ENCODE measurements around the gene PROCA1. TPM values are rescaled to one million over a fixed set of nuclear protein-coding genes. Genes with fewer than 3 reads are reported as not detected.

PROCA1 gene
- total RNA-seq, 1 experiment from 2014 or later, result 2.7 TPM

DNA sequence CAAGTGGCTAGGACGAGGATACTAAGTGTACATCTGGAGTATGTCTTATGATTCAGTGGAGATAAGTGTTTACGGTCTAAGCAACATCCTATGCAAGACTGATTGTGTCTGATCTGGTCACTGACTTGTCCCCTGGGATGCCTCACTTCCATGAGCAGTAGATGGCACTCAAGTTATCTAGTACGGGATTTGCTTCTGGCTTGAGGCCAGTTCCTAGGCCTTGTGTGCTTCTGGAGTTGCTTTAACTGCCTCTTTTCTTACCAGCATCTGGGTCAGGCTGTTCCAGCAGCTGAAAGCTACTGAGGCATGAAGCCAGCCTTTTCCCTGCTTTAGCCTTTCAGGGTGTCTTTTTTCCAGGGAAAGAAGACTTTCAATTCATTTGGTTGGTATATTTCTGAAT, 26.7 kb downstream of the PROCA1 start:
- Histone ChIP-seq H2AFZ (ENCODE audit: low read length) (no peak overlapping the region), H3K27ac (ENCODE audit: low read length) (no peak overlapping the region), H3K4me1 (ENCODE audit: low read length) (no peaks in the 10 kb centered on the region), H3K9me3 (ENCODE audit: low read length) (no peaks in the 10 kb centered on the region), H3K36me3 (ENCODE audit: insufficient read depth, low read length) (peaks cover 79% of the 10 kb centered on the region), H3K9me2 (replicated peaks; ENCODE audit: insufficient read depth, low read length) (no peaks in the 10 kb centered on the region), H3K4me2 (ENCODE audit: low read depth, low read length, poor library complexity, severe bottlenecking) (no peak overlapping the region), H3K4me3 (ENCODE audit: low read length) (no peak overlapping the region), H4K20me1 (ENCODE audit: insufficient read depth, low read depth, low read length) (0 out of 2 replicates have a peak, but pooled peaks cover 7% of the 10 kb centered on the region), H3K9ac (ENCODE audit: low read length) (no peak overlapping the region), H3K79me2 (ENCODE audit: low read length) (no peaks in the 10 kb centered on the region; the same call in 1 of the 2 replicates), H3K27me3 (ENCODE audit: low read length) (no peaks in the 10 kb centered on the region)
- no peak for DNase-seq

GRCh38 chr17:28682655-28683054, 29.0 kb downstream of the PROCA1 start:
- H3K4me1 ChIP-seq (ENCODE audit: low read length), result no peaks in the 10 kb centered on the region
- H3K4me3 ChIP-seq (ENCODE audit: low read length), result no peak overlapping the region
- H3K27me3 ChIP-seq (ENCODE audit: low read length), result no peaks in the 10 kb centered on the region
- H3K36me3 ChIP-seq (ENCODE audit: insufficient read depth, low read length), result peaks cover 70% of the 10 kb centered on the region
- no peak overlapping the region for H3K27ac ChIP-seq (ENCODE audit: low read length)
- no peaks in the 10 kb centered on the region for H3K79me2 ChIP-seq (ENCODE audit: low read length)
- H2AFZ ChIP-seq (ENCODE audit: low read length), result no peak overlapping the region
- no peak overlapping the region for H3K9ac ChIP-seq (ENCODE audit: low read length)
- no peaks in the 10 kb centered on the region for H3K9me2 ChIP-seq (replicated peaks; ENCODE audit: insufficient read depth, low read length)
- H4K20me1 ChIP-seq (ENCODE audit: insufficient read depth, low read depth, low read length), result no peaks in the 10 kb centered on the region
- H3K9me3 ChIP-seq (ENCODE audit: low read length), result no peaks in the 10 kb centered on the region
- DNase-seq, result no peak
- no peak overlapping the region for H3K4me2 ChIP-seq (ENCODE audit: low read depth, low read length, poor library complexity, severe bottlenecking)

DNA sequence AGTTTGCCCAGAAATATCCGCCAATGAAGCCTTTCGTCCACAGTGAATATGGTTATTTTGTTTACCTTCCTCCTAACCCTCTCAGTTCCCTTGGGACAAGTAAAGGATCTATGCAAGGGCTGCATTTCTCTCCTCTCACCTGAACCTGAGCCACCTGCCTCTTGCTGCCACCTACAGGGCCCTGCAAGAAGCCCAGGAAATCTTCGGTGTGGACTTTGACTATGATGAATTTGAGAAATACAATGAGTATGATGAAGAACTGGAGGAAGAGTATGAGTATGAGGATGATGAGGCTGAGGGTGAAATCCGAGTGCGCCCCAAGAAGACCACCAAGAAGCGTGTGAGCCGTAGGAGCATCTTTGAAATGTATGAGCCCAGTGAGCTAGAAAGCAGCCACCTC, 35.7 kb downstream of the PROCA1 start:
- DNase-seq, result peak; percentile 71
- Histone ChIP-seq H3K9me2 (replicated peaks; ENCODE audit: insufficient read depth, low read length) (no peaks in the 10 kb centered on the region), H3K4me1 (ENCODE audit: low read length) (no peaks in the 10 kb centered on the region), H4K20me1 (ENCODE audit: insufficient read depth, low read depth, low read length) (no peaks in the 10 kb centered on the region), H3K9ac (ENCODE audit: low read length) (no peak overlapping the region), H3K27me3 (ENCODE audit: low read length) (no peaks in the 10 kb centered on the region), H3K36me3 (ENCODE audit: insufficient read depth, low read length) (peaks cover 70% of the 10 kb centered on the region), H3K9me3 (ENCODE audit: low read length) (no peaks in the 10 kb centered on the region), H3K27ac (ENCODE audit: low read length) (no peak overlapping the region), H3K4me2 (ENCODE audit: low read depth, low read length, poor library complexity, severe bottlenecking) (no peak overlapping the region), H2AFZ (ENCODE audit: low read length) (no peak overlapping the region), H3K79me2 (ENCODE audit: low read length) (peaks cover 6% of the 10 kb centered on the region), H3K4me3 (ENCODE audit: low read length) (no peak overlapping the region)

- Histone ChIP-seq H3K4me2 (ENCODE audit: low read depth, low read length, poor library complexity, severe bottlenecking) (no peak overlapping the region), H3K4me1 (ENCODE audit: low read length) (no peaks in the 10 kb centered on the region), H3K9me3 (ENCODE audit: low read length) (no peaks in the 10 kb centered on the region), H3K4me3 (ENCODE audit: low read length) (no peak overlapping the region), H2AFZ (ENCODE audit: low read length) (no peak overlapping the region), H4K20me1 (ENCODE audit: insufficient read depth, low read depth, low read length) (no peaks in the 10 kb centered on the region), H3K79me2 (ENCODE audit: low read length) (peaks cover 6% of the 10 kb centered on the region), H3K36me3 (ENCODE audit: insufficient read depth, low read length) (peaks cover 67% of the 10 kb centered on the region), H3K9ac (ENCODE audit: low read length) (no peak overlapping the region), H3K27ac (ENCODE audit: low read length) (no peak overlapping the region), H3K9me2 (replicated peaks; ENCODE audit: insufficient read depth, low read length) (no peaks in the 10 kb centered on the region), H3K27me3 (ENCODE audit: low read length) (no peaks in the 10 kb centered on the region)
- DNase-seq, result no peak
Measured at GRCh38 chr17:28675490-28675889, 36.2 kb downstream of the PROCA1 start.

- Histone ChIP-seq H3K36me3 (ENCODE audit: insufficient read depth, low read length) (peaks cover 52% of the 10 kb centered on the region), H2AFZ (ENCODE audit: low read length) (no peak overlapping the region), H3K4me3 (ENCODE audit: low read length) (no peak overlapping the region), H3K27ac (ENCODE audit: low read length) (no peak overlapping the region), H3K4me2 (ENCODE audit: low read depth, low read length, poor library complexity, severe bottlenecking) (no peak overlapping the region), H3K4me1 (ENCODE audit: low read length) (peaks cover 14% of the 10 kb centered on the region), H3K9me3 (ENCODE audit: low read length) (no peaks in the 10 kb centered on the region), H4K20me1 (ENCODE audit: insufficient read depth, low read depth, low read length) (peaks cover 24% of the 10 kb centered on the region), H3K79me2 (ENCODE audit: low read length) (peaks cover 56% of the 10 kb centered on the region), H3K9me2 (replicated peaks; ENCODE audit: insufficient read depth, low read length) (no peaks in the 10 kb centered on the region), H3K9ac (ENCODE audit: low read length) (no peak overlapping the region), H3K27me3 (ENCODE audit: low read length) (no peaks in the 10 kb centered on the region)
- no peak for DNase-seq
Measured at GRCh38 chr17:28669918-28670317, 41.8 kb downstream of the PROCA1 start.

DNA sequence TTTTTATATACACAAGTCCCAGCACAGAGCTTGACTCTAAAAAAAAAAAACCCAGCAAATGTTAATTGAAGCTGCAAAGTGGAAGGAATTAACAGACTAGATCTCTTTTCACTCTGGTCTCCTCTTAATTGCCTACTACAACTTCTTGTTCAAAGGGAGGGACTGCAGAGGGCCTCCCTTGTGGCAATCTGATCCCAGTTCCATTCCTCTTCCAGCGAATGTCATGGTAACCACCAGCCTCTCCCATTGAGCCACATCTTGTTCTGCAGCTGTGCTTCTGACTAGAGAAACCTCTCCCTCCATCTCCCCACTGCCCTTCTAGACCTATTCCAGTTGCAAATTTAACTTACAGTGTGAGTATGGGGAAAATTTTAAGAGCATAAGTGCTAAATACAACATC, 43.8 kb downstream of the PROCA1 start:
- Histone ChIP-seq H3K9ac (ENCODE audit: low read length) (no peak overlapping the region), H3K4me2 (ENCODE audit: low read depth, low read length, poor library complexity, severe bottlenecking) (no peak overlapping the region), H3K9me2 (replicated peaks; ENCODE audit: insufficient read depth, low read length) (no peaks in the 10 kb centered on the region), H3K27me3 (ENCODE audit: low read length) (no peaks in the 10 kb centered on the region), H2AFZ (ENCODE audit: low read length) (no peak overlapping the region), H3K4me3 (ENCODE audit: low read length) (no peak overlapping the region), H3K4me1 (ENCODE audit: low read length) (peaks cover 34% of the 10 kb centered on the region), H3K79me2 (ENCODE audit: low read length) (peaks cover 72% of the 10 kb centered on the region), H3K9me3 (ENCODE audit: low read length) (no peaks in the 10 kb centered on the region), H4K20me1 (ENCODE audit: insufficient read depth, low read depth, low read length) (peaks cover 31% of the 10 kb centered on the region), H3K27ac (ENCODE audit: low read length) (no peak overlapping the region), H3K36me3 (ENCODE audit: insufficient read depth, low read length) (peaks cover 41% of the 10 kb centered on the region)
- DNase-seq, result no peak

GRCh38 chr17:28665994-28666393, 45.7 kb downstream of the PROCA1 start:
- H4K20me1 ChIP-seq (ENCODE audit: insufficient read depth, low read depth, low read length), result peaks cover 31% of the 10 kb centered on the region
- peak overlapping the region; percentile 5 for H3K4me2 ChIP-seq (ENCODE audit: low read depth, low read length, poor library complexity, severe bottlenecking)
- H3K27me3 ChIP-seq (ENCODE audit: low read length), result no peaks in the 10 kb centered on the region
- H3K9ac ChIP-seq (ENCODE audit: low read length), result no peak overlapping the region
- H3K36me3 ChIP-seq (ENCODE audit: insufficient read depth, low read length), result peaks cover 28% of the 10 kb centered on the region
- peak; percentile 55 for DNase-seq
- H3K27ac ChIP-seq (ENCODE audit: low read length), result peak overlapping the region; percentile 97
- H3K79me2 ChIP-seq (ENCODE audit: low read length), result peaks cover 88% of the 10 kb centered on the region
- H3K9me3 ChIP-seq (ENCODE audit: low read length), result no peaks in the 10 kb centered on the region
- no peak overlapping the region for H3K4me3 ChIP-seq (ENCODE audit: low read length)
- H3K4me1 ChIP-seq (ENCODE audit: low read length), result peaks cover 37% of the 10 kb centered on the region
- H3K9me2 ChIP-seq (replicated peaks; ENCODE audit: insufficient read depth, low read length), result no peaks in the 10 kb centered on the region
- no peak overlapping the region for H2AFZ ChIP-seq (ENCODE audit: low read length)

- Histone ChIP-seq H3K9me3 (ENCODE audit: low read length) (peaks cover 7% of the 10 kb centered on the region), H3K27me3 (ENCODE audit: low read length) (no peaks in the 10 kb centered on the region), H3K4me1 (ENCODE audit: low read length) (peaks cover 42% of the 10 kb centered on the region), H3K36me3 (ENCODE audit: insufficient read depth, low read length) (peaks cover 29% of the 10 kb centered on the region), H3K9ac (ENCODE audit: low read length) (peak overlapping the region; percentile 94; the same call in 1 of the 2 replicates), H3K4me2 (ENCODE audit: low read depth, low read length, poor library complexity, severe bottlenecking) (peak overlapping the region; percentile 85), H3K79me2 (ENCODE audit: low read length) (peaks cover 86% of the 10 kb centered on the region), H2AFZ (ENCODE audit: low read length) (no peak overlapping the region), H3K9me2 (replicated peaks; ENCODE audit: insufficient read depth, low read length) (no peaks in the 10 kb centered on the region), H3K4me3 (ENCODE audit: low read length) (peak overlapping the region; percentile 87), H3K27ac (ENCODE audit: low read length) (peak overlapping the region; percentile 97), H4K20me1 (ENCODE audit: insufficient read depth, low read depth, low read length) (peaks cover 27% of the 10 kb centered on the region)
- DNase-seq, result no peak
Measured at GRCh38 chr17:28663723-28664122, 48.0 kb downstream of the PROCA1 start.

GRCh38 chr17:28662527-28662829, 49.2 kb downstream of the PROCA1 start:
- Histone ChIP-seq H3K36me3 (ENCODE audit: insufficient read depth, low read length) (peaks cover 27% of the 10 kb centered on the region), H3K4me1 (ENCODE audit: low read length) (peaks cover 42% of the 10 kb centered on the region)

More at GRCh38 chr17:28662527-28662829, 49.2 kb downstream of the PROCA1 start:
- H3K4me3 ChIP-seq (ENCODE audit: low read length), result peak overlapping the region; percentile 87
- peaks cover 7% of the 10 kb centered on the region for H3K9me3 ChIP-seq (ENCODE audit: low read length)
- peaks cover 18% of the 10 kb centered on the region for H4K20me1 ChIP-seq (ENCODE audit: insufficient read depth, low read depth, low read length)
- H3K9me2 ChIP-seq (replicated peaks; ENCODE audit: insufficient read depth, low read length), result no peaks in the 10 kb centered on the region
- DNase-seq, result peak; percentile 47
- H3K27ac ChIP-seq (ENCODE audit: low read length), result peak overlapping the region; percentile 97
- peak overlapping the region; percentile 85 for H3K4me2 ChIP-seq (ENCODE audit: low read depth, low read length, poor library complexity, severe bottlenecking)
- no peaks in the 10 kb centered on the region for H3K27me3 ChIP-seq (ENCODE audit: low read length)
- no peak overlapping the region for H2AFZ ChIP-seq (ENCODE audit: low read length)
- H3K9ac ChIP-seq (ENCODE audit: low read length), result peak overlapping the region; percentile 94
- peaks cover 78% of the 10 kb centered on the region for H3K79me2 ChIP-seq (ENCODE audit: low read length)
